Kidney epithelial cell (primary cell): ENCODE measurements around the gene PACS2. TPM values are rescaled to one million over a fixed set of nuclear protein-coding genes. Genes with fewer than 3 reads are reported as not detected.

Experiments used
- DNase-seq: peaks from one replicate; pipeline ENCODE4 v3.0.0-alpha.2; 2010; ENCODE audit warnings: low read depth
- H3K27me3 ChIP-seq: 2 replicates; pipeline ENCODE4 v1.6.0; 2011; ENCODE audit warnings: low read length; ENCODE audit not compliant: control insufficient read depth, insufficient read depth
- H3K36me3 ChIP-seq: 2 replicates; pipeline ENCODE4 v1.5.1; 2011; ENCODE audit warnings: low read length; ENCODE audit not compliant: control insufficient read depth, insufficient read depth
- H3K4me3 ChIP-seq: 2 replicates; pipeline ENCODE4 v1.5.1; 2011; ENCODE audit warnings: low read depth, mild to moderate bottlenecking, control low read depth, low read length
- total RNA-seq: library from RNA; depleted of rRNA; stranded (reverse); fragments of >200 nt; gene quantifications from 2 replicates; pipeline ENCODE4 v1.2.3, GENCODE V29; 2015
- TF ChIP-seq, protein P1 (sequence below): IDR thresholded peaks from 2 replicates; pipeline ENCODE4 v1.5.1; 2011; ENCODE audit warnings: mild to moderate bottlenecking, moderate library complexity, low read length, control low read depth, inconsistent platforms; ENCODE audit not compliant: insufficient read depth, poor library complexity, severe bottlenecking

PACS2 gene
- total RNA-seq, 1 donor from 2014 or later: 105 TPM

DNA sequence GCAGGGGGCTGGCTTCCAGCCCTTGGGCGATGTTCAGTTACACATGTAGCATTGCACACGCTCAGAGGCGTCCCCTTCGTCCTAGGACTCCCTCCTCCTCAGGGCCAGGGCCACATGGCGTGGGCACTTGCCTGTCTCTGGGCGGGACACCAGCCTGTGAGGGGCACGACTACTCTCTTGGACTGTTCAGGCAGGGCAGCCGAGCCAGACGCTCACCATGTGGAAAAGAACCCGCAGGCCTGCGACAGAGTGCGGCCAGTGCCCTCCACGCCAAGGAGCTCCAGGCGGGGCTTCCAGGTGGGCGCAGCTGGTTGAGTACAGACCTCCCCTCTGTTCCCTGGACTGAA lies 126.0 kb downstream of the PACS2 start:
- Histone ChIP-seq H3K4me3 (no peak overlapping the region), H3K36me3 (no peaks in the 10 kb centered on the region), H3K27me3 (no peaks in the 10 kb centered on the region)
- TF ChIP-seq, protein P1, sequence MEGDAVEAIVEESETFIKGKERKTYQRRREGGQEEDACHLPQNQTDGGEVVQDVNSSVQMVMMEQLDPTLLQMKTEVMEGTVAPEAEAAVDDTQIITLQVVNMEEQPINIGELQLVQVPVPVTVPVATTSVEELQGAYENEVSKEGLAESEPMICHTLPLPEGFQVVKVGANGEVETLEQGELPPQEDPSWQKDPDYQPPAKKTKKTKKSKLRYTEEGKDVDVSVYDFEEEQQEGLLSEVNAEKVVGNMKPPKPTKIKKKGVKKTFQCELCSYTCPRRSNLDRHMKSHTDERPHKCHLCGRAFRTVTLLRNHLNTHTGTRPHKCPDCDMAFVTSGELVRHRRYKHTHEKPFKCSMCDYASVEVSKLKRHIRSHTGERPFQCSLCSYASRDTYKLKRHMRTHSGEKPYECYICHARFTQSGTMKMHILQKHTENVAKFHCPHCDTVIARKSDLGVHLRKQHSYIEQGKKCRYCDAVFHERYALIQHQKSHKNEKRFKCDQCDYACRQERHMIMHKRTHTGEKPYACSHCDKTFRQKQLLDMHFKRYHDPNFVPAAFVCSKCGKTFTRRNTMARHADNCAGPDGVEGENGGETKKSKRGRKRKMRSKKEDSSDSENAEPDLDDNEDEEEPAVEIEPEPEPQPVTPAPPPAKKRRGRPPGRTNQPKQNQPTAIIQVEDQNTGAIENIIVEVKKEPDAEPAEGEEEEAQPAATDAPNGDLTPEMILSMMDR: no peak
- no peak for DNase-seq

DNA sequence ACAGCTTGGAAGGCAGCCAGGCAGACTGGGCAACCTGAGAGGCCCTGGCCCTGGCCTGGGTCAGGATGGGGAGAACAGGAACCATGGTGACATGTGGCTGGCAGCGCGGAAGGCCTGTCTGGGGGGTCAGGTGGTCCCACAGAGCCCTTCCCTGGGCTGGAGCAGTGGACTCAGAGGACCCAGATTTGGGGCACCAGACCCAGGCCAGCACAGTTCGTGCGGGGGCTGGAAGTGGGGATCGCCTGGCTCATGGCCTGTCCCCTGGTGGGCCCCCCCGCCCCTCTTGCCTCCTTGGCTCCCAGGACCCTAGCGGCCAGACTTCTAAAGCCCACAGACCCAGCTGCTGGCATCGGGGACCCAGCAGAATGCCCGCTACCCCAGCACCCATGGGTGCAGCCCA lies 126.4 kb downstream of the PACS2 start:
- no peaks in the 10 kb centered on the region for H3K36me3 ChIP-seq
- no peak for DNase-seq
- H3K27me3 ChIP-seq: no peaks in the 10 kb centered on the region
- TF ChIP-seq, protein P1: no peak
- no peak overlapping the region for H3K4me3 ChIP-seq

DNA sequence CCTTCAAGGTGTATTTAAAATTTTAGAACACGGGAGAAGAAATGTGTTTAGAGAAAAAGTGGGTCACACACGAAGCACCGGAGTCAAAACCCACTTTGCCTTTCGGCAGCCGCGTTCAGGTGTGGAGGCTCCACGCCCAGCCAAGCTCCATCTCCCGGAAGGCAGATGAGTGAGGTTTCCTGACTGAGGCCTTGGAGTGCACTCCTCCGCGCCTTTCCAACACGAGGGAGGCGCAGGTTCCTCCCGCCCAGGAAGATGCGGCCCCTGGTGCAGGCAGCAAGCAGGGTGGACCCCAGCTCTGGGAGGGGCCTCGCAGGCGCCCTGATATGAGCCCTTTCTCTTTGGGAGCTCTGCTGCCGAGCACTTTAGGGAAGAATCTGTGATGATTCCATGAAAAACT lies 127.6 kb downstream of the PACS2 start:
- DNase-seq: no peak
- Histone ChIP-seq H3K36me3 (no peaks in the 10 kb centered on the region), H3K4me3 (no peak overlapping the region), H3K27me3 (no peaks in the 10 kb centered on the region)
- TF ChIP-seq, protein P1: no peak

DNA sequence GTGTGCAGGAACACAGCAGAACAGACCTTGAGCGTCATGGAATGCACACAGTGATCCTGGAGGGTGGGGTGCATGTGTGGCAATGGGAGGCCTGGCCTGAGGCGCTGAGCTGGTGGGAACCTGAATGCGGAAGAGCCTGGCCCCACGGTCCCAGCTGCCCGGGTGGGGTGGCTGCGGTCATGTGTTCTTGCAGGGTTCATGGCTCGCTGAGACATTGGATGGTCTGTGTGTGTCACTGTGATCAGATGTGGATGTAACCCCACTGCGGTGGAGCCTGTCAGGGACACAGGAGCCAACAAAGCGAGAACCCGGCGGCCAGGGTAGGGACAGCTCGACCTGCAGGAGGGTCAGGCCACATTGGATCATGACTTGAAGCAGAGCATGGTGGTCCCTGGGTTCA lies 128.3 kb downstream of the PACS2 start:
- H3K36me3 ChIP-seq: no peaks in the 10 kb centered on the region
- H3K4me3 ChIP-seq: no peak overlapping the region
- H3K27me3 ChIP-seq: no peaks in the 10 kb centered on the region
- TF ChIP-seq, protein P1: no peak
- DNase-seq: no peak

DNA sequence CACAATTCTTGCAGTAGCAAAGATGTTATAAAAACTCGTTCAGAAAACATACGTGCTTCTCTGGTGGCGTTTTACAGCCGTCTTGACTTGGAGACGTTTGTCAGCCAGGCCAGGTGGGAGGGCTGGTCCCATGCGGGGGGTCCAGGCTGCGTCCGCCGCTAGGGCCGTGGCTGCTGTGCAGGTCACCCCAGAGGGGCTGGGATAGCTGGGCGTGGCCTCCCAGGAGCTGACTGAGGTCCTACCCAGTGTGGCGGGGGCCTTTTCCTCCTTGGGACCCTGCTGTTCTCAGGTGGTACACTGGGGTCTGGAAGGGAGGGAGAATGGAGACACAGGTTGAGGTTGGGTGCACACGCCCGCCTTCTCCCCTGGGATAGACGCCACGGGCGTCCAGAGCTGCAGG lies 130.3 kb downstream of the PACS2 start:
- TF ChIP-seq, protein P1: no peak
- no peak for DNase-seq
- Histone ChIP-seq H3K4me3 (no peak overlapping the region), H3K27me3 (no peaks in the 10 kb centered on the region), H3K36me3 (no peaks in the 10 kb centered on the region)

DNA sequence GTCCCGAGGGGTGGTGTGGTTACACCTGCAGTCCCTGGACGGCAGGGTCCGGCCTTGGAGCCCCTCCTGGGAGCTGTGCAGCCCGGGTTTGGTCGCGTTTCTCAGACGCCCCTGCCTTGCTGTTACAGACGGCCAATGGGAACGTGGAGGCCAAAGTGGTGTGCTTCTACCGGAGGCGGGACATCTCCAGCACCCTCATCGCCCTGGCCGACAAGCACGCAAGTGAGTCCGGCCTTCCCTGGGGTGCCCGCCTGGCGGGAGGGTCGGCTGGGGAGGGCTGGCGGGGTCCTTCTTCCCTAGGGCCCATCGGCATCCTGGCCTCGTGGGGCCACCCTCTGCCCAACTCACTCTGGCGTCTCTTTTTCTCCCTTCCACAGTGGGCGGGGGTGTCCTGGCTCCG lies 130.7 kb downstream of the PACS2 start:
- no peak overlapping the region for H3K4me3 ChIP-seq
- DNase-seq: no peak
- H3K27me3 ChIP-seq: no peaks in the 10 kb centered on the region
- TF ChIP-seq, protein P1: no peak
- H3K36me3 ChIP-seq: no peaks in the 10 kb centered on the region
